ENCODE data around the gene SLAMF6. TPM values are rescaled to one million over a fixed set of nuclear protein-coding genes. Genes with fewer than 3 reads are reported as not detected.
"Not testable (repeated sequence)": the region's sequence is repeated elsewhere in the genome, so short reads cannot be mapped to it uniquely, and the experiment has no call there.

The SLAMF6 gene
- total RNA-seq, 4 donors from 2014 or later = 0.20 to 1.5 (median 0.46) TPM

GRCh38 chr1:160503087-160503486 is 20.0 kb downstream of the SLAMF6 start:
- DNase-seq (ENCODE audit: low spot score in 2 of 2) = no peak
- no peaks in the 10 kb centered on the region for H3K36me3 ChIP-seq
- peaks cover 0 to 42% (median 6%) of the 10 kb centered on the region in 4 donors for H3K9me3 ChIP-seq
- H3K4me3 ChIP-seq = no peak overlapping the region
- TF ChIP-seq POLR2A (IDR thresholded peaks at IDR 0.05) = no peak
- TF ChIP-seq CTCF (IDR thresholded peaks at IDR 0.05) = no peak
- no peak for TF ChIP-seq EP300 (IDR thresholded peaks at IDR 0.05)
- H3K4me1 ChIP-seq = no peaks in the 10 kb centered on the region
- H3K27ac ChIP-seq = no peak overlapping the region
- whole genome bisulfite sequencing, 2 donors = 92 to 93% methylated on average over 6 of the region's 6 CpGs
- no peaks in the 10 kb centered on the region for H3K27me3 ChIP-seq

GRCh38 chr1:160500321-160500990 is 22.6 kb downstream of the SLAMF6 start:
- Histone ChIP-seq H3K27me3 (no peaks in the 10 kb centered on the region), H3K4me3 (no peak overlapping the region), H3K9me3 (peaks cover 0 to 20% (median 2%) of the 10 kb centered on the region in 4 donors), H3K36me3 (no peaks in the 10 kb centered on the region), H3K27ac (peak overlapping the region in 3 of 4 donors; percentile 12 to 28 (median 21)), H3K4me1 (no peaks in the 10 kb centered on the region)
- no peak for DNase-seq (ENCODE audit: low spot score in 2 of 2)
- WGBS, 2 donors = 55 to 57% methylated on average over 1 of the region's 1 CpG
- TF ChIP-seq POLR2A (IDR thresholded peaks at IDR 0.05) = no peak
- no peak for TF ChIP-seq CTCF (IDR thresholded peaks at IDR 0.05)
- TF ChIP-seq EP300 (IDR thresholded peaks at IDR 0.05) = no peak

- Histone ChIP-seq H3K4me3 (no peak overlapping the region), H3K36me3 (no peaks in the 10 kb centered on the region), H3K27ac (peak overlapping the region in 3 of 4 donors; percentile 19 to 43 (median 21)), H3K4me1 (no peaks in the 10 kb centered on the region), H3K9me3 (peaks cover 0 to 14% (median 1%) of the 10 kb centered on the region in 4 donors), H3K27me3 (no peaks in the 10 kb centered on the region)
- TF ChIP-seq EP300 (IDR thresholded peaks at IDR 0.05) (peak in 1 of 2 donors; percentile 71), POLR2A (IDR thresholded peaks at IDR 0.05) (no peak), CTCF (IDR thresholded peaks at IDR 0.05) (no peak)
- peak in 1 of 2 donors; percentile 26 for DNase-seq (ENCODE audit: low spot score in 2 of 2)
- WGBS, 2 donors = 80 to 88% methylated on average over 1 of the region's 1 CpG
Observed at GRCh38 chr1:160499631-160500030, 23.4 kb downstream of the SLAMF6 start.

GRCh38 chr1:160498301-160499065 is 24.6 kb downstream of the SLAMF6 start:
- not testable (repeated sequence) for H3K27me3 ChIP-seq; H3K4me1 ChIP-seq; DNase-seq (ENCODE audit: low spot score in 2 of 2); H3K4me3 ChIP-seq; H3K36me3 ChIP-seq; H3K27ac ChIP-seq
- WGBS, 2 donors = 80 to 89% methylated on average over 3 of the region's 3 CpGs
- peaks cover 0 to 16% (median 1%) of the 10 kb centered on the region in 4 donors for H3K9me3 ChIP-seq

- Histone ChIP-seq H3K9me3 (peaks cover 0 to 16% (median 1%) of the 10 kb centered on the region in 4 donors), H3K27me3 (no peaks in the 10 kb centered on the region), H3K27ac (no peak overlapping the region), H3K4me3 (no peak overlapping the region), H3K36me3 (no peaks in the 10 kb centered on the region), H3K4me1 (no peaks in the 10 kb centered on the region)
- no peak for DNase-seq (ENCODE audit: low spot score in 2 of 2)
- TF ChIP-seq CTCF (IDR thresholded peaks at IDR 0.05) (no peak), EP300 (IDR thresholded peaks at IDR 0.05) (no peak), POLR2A (IDR thresholded peaks at IDR 0.05) (no peak)
- 78 to 89% methylated on average over 4 of the region's 4 CpGs for WGBS, 2 donors
Observed at GRCh38 chr1:160496334-160496733, 26.7 kb downstream of the SLAMF6 start.
